Esophagus muscularis mucosa (tissue), 4 donors: ENCODE data around the gene ARHGAP31. TPM values are rescaled to one million over a fixed set of nuclear protein-coding genes. Genes with fewer than 3 reads are reported as not detected.

ENCODE experiments used
- DNase-seq: peaks from one replicate; pipeline ENCODE4 v3.0.0-alpha.2; 2017; ENCODE audit errors: extremely low spot score
- H3K27ac ChIP-seq, 4 donors: fragments of 200-600 bp; sonication (generic); replicated peaks in 1 of 4; 1 replicate in 3 of 4; 2 replicates in 1 of 4; pipeline ENCODE4 v1.5.1; 2016 to 2019; ENCODE audit warnings: mild to moderate bottlenecking in 1 of 4
- H3K27me3 ChIP-seq, 4 donors: fragments of 200-600 bp; sonication (generic); one replicate each; pipeline versions ENCODE4 v1.5.1 to v1.6.0; 2016 to 2019
- H3K36me3 ChIP-seq, 4 donors: fragments of 200-600 bp; sonication (generic); one replicate each; pipeline ENCODE4 v1.5.1; 2016 to 2019
- H3K4me1 ChIP-seq, 4 donors: fragments of 200-600 bp; sonication (generic); one replicate each; pipeline ENCODE4 v1.5.1; 2016 to 2019
- H3K4me3 ChIP-seq, 4 donors: fragments of 200-600 bp; sonication (generic); 1 replicate in 2 of 4; 2 replicates in 2 of 4; pipeline ENCODE4 v1.5.1; 2016 to 2019; ENCODE audit warnings: mild to moderate bottlenecking in 4 of 4, moderate library complexity in 1 of 4
- H3K9me3 ChIP-seq, 4 donors: fragments of 200-600 bp; sonication (generic); 1 replicate in 3 of 4; 2 replicates in 1 of 4; pipeline ENCODE4 v1.5.1; 2016 to 2019
- EP300 ChIP-seq: sonication (generic); formaldehyde crosslinking; IDR thresholded peaks from one replicate; pipeline ENCODE4 v1.6.1; 2017; ENCODE audit warnings: antibody characterized with exemption
- POLR2A ChIP-seq: fragments of 450-650 bp; IDR thresholded peaks from one replicate; pipeline ENCODE4 v1.6.1; 2017; ENCODE audit warnings: antibody characterized with exemption, moderate library complexity, mild to moderate bottlenecking, low read depth
- POLR2AphosphoS5 ChIP-seq, 2 donors: sonication (generic); formaldehyde crosslinking; IDR thresholded peaks; one replicate each; pipeline ENCODE4 v1.6.1; 2017; ENCODE audit warnings: antibody characterized with exemption in 2 of 2
- WGBS: methylation state at CpG from one replicate; pipeline ENCODE4 v1.1.5; 2018; 5-methylcytosine and 5-hydroxymethylcytosine counted together
- intact Hi-C: fragments of 100-400 bp; cut with DNase I; formaldehyde crosslinking; loops from one replicate; pipeline ENCODE4 v1.15.1; 2023
- total RNA-seq, 4 donors: library from RNA; depleted of rRNA; stranded (reverse); fragments of >200 nt; gene quantifications; one replicate each; pipeline versions ENCODE4 v1.1.0 to v1.2.1, GENCODE V29; 2016
- TF ChIP-seq, protein P1 (sequence below), 3 experiments: fragments of 200-600 bp in 2 of 3; fragments of 450-650 bp in 1 of 3; sonication (generic) in 2 of 3; IDR thresholded peaks; one replicate each; pipeline ENCODE4 v1.5.1; 2017 to 2019; ENCODE audit warnings: antibody characterized with exemption in 3 of 3, mild to moderate bottlenecking in 2 of 3, moderate library complexity in 1 of 3

ARHGAP31 gene
- total RNA-seq, 4 donors from 2014 or later = 14.5 to 25.9 (median 23.1) TPM

DNA sequence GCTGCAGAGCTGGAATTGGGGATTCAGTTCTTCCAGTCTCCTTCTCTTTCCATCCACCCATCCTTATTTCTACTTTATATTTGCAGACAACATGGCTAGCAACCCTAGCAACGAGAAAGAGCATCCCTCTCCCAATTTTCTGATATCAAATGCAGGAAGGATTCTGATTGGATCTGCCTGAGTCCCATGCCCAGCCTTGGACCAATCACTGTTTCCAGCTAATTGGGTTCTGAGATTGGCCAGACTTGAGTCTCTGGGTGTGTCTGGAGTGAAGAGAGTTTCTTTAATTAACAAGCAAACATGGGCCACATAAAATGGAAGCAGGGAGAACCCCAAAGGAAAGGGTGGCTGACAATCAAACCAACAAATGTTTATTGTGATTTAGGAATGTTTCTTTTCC is 108.6 kb downstream of the ARHGAP31 start:
- Histone ChIP-seq H3K36me3 (peaks cover 0 to 92% (median 62%) of the 10 kb centered on the region in 4 donors), H3K4me1 (peaks cover 0 to 5% (median 0%) of the 10 kb centered on the region in 4 donors), H3K4me3 (no peak overlapping the region), H3K27me3 (no peaks in the 10 kb centered on the region), H3K9me3 (no peaks in the 10 kb centered on the region), H3K27ac (no peak overlapping the region)
- intact Hi-C loops = no loop called here
- WGBS = 95% methylated on average over 1 of the region's 1 CpG
- TF ChIP-seq POLR2AphosphoS5 (IDR thresholded peaks at IDR 0.05) (no peak), POLR2A (no peak), EP300 (no peak)
- TF ChIP-seq, protein P1, sequence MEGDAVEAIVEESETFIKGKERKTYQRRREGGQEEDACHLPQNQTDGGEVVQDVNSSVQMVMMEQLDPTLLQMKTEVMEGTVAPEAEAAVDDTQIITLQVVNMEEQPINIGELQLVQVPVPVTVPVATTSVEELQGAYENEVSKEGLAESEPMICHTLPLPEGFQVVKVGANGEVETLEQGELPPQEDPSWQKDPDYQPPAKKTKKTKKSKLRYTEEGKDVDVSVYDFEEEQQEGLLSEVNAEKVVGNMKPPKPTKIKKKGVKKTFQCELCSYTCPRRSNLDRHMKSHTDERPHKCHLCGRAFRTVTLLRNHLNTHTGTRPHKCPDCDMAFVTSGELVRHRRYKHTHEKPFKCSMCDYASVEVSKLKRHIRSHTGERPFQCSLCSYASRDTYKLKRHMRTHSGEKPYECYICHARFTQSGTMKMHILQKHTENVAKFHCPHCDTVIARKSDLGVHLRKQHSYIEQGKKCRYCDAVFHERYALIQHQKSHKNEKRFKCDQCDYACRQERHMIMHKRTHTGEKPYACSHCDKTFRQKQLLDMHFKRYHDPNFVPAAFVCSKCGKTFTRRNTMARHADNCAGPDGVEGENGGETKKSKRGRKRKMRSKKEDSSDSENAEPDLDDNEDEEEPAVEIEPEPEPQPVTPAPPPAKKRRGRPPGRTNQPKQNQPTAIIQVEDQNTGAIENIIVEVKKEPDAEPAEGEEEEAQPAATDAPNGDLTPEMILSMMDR (IDR thresholded peaks at IDR 0.05) = no peak
- DNase-seq = peak; percentile 14

DNA sequence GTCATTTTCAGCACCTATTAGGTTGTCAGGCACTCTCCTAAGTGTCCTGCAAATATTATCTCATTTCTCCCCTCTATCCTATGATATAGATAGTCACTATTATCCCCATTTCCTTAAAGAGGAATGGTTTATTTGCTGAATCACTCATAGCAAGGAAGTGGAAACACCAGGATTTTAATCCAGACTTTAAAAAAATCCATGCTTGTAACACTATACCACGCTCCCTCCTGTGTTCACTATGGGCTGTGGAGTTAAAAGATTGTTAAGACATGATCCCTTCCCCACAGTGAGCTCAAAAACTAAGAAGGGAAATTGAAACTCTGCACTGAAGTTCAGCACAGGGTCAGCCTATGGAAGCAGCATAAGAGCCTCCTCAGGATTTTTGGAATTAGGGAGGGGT is 109.0 kb downstream of the ARHGAP31 start:
- no peak overlapping the region for H3K4me3 ChIP-seq
- H3K4me1 ChIP-seq = peaks cover 0 to 5% (median 0%) of the 10 kb centered on the region in 4 donors
- peaks cover 0 to 92% (median 61%) of the 10 kb centered on the region in 4 donors for H3K36me3 ChIP-seq
- H3K27me3 ChIP-seq = no peaks in the 10 kb centered on the region
- TF ChIP-seq, protein P1 (IDR thresholded peaks at IDR 0.05) = no peak
- TF ChIP-seq EP300 = no peak
- no peak for TF ChIP-seq POLR2AphosphoS5 (IDR thresholded peaks at IDR 0.05)
- no peak for TF ChIP-seq POLR2A
- no peak overlapping the region for H3K27ac ChIP-seq
- DNase-seq = no peak
- WGBS = 85% methylated on average over 1 of the region's 1 CpG
- H3K9me3 ChIP-seq = no peaks in the 10 kb centered on the region
- intact Hi-C loops = no loop called here

DNA sequence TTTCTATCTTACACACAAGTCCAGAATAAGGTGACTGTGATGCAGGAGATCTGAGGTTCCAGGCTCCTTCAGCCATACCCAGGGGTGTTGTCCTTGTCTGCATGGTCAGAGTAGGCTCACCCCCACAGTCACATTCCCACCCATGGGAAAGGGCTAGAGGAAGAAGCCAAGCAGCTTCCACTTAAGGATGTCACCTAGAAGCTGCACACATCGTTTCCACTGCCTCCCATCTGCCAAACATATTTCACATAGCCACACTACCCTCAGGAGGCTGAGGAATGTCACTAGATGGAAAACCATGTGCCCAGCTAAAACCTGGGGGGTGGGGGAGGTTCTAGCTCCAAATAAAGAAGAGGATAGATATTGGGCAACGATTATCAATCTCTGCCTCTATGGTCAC is 111.1 kb downstream of the ARHGAP31 start:
- peaks cover 0 to 5% (median 0%) of the 10 kb centered on the region in 4 donors for H3K4me1 ChIP-seq
- H3K9me3 ChIP-seq = no peaks in the 10 kb centered on the region
- TF ChIP-seq POLR2AphosphoS5 (IDR thresholded peaks at IDR 0.05) = no peak
- no peak for TF ChIP-seq EP300
- TF ChIP-seq, protein P1 (IDR thresholded peaks at IDR 0.05) = no peak
- TF ChIP-seq POLR2A = no peak
- WGBS = 77% methylated on average over 2 of the region's 2 CpGs
- peak; percentile 68 for DNase-seq
- intact Hi-C loops = no loop called here
- H3K27ac ChIP-seq = no peak overlapping the region
- H3K4me3 ChIP-seq = no peak overlapping the region
- no peaks in the 10 kb centered on the region for H3K27me3 ChIP-seq
- peaks cover 13 to 92% (median 61%) of the 10 kb centered on the region in 4 donors for H3K36me3 ChIP-seq

DNA sequence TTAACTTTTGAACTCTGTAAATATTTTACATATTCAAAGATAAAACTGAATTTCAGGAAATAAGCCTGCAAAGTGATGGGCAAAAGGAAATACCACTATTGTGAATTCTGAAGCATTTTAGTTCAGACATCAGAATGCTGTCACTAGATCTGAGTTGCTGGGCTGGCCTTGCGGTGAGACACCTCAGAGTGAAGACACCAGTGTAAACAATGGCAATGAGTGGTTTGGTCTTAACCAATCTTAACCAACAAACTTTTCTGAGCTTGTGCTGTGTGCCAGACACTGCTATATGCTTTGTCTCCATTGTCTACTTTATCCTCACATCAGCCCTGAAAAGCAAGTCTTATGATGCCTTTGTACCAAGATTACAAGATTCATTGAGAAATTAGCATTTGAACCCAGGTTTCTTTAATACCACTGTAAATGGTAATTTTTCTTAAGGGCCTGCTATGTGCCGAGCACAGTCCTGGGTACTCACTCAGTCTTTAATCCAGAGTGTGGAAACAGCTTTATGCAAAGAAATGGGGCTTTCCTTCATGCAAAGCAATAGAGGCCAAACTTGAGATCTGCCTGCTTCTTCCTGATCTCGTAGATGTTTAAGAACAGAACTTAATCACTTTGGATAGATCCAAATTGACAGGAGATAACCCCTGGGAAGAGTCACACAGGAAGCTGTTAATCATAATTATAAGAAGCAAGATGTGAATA is 114.2 kb downstream of the ARHGAP31 start:
- H3K4me3 ChIP-seq = no peak overlapping the region
- no peaks in the 10 kb centered on the region for H3K27me3 ChIP-seq
- TF ChIP-seq, protein P1 (IDR thresholded peaks at IDR 0.05) = no peak
- no peak for TF ChIP-seq EP300
- no peak for TF ChIP-seq POLR2A
- no peak for TF ChIP-seq POLR2AphosphoS5 (IDR thresholded peaks at IDR 0.05)
- peak; percentile 14 for DNase-seq
- no peaks in the 10 kb centered on the region for H3K9me3 ChIP-seq
- peaks cover 0 to 5% (median 0%) of the 10 kb centered on the region in 4 donors for H3K4me1 ChIP-seq
- no peak overlapping the region for H3K27ac ChIP-seq
- WGBS = 93% methylated on average over 3 of the region's 3 CpGs
- peaks cover 20 to 91% (median 58%) of the 10 kb centered on the region in 4 donors for H3K36me3 ChIP-seq
- intact Hi-C loops = no loop called here

DNA sequence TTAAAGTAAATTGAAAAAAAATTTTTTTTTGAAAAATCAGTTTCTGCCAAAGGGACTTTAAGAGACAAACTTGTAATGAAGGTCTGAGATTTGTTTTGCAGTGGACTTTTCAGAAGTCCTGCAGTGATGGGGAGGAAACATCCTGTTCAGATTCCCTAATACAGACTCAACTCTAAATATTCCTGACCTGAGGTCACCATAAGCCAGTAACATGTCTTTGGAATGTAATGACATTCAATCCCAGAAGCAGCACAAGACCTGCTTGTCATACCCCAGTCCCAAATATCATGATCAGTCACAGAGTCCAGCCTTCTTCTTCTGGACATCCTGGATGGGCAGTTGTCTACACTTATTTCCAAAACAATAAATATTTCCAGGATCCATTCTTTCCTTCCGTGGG is 115.7 kb downstream of the ARHGAP31 start:
- Histone ChIP-seq H3K4me3 (no peak overlapping the region), H3K4me1 (peaks cover 0 to 5% (median 0%) of the 10 kb centered on the region in 4 donors), H3K36me3 (peaks cover 25 to 93% (median 61%) of the 10 kb centered on the region in 4 donors), H3K27ac (no peak overlapping the region), H3K9me3 (no peaks in the 10 kb centered on the region), H3K27me3 (no peaks in the 10 kb centered on the region)
- WGBS = 93% methylated on average over 1 of the region's 1 CpG
- intact Hi-C loops = no loop called here
- no peak for TF ChIP-seq POLR2AphosphoS5 (IDR thresholded peaks at IDR 0.05)
- TF ChIP-seq POLR2A = no peak
- TF ChIP-seq, protein P1 (IDR thresholded peaks at IDR 0.05) = no peak
- no peak for TF ChIP-seq EP300
- DNase-seq = peak; percentile 31
